ENCODE results near the gene TFCP2. TPM values are rescaled to one million over a fixed set of nuclear protein-coding genes. Genes with fewer than 3 reads are reported as not detected.

Gene TFCP2
- total and polyA plus RNA-seq, 11 donors, result 8.3 to 28.8 (median 19.3) TPM

DNA sequence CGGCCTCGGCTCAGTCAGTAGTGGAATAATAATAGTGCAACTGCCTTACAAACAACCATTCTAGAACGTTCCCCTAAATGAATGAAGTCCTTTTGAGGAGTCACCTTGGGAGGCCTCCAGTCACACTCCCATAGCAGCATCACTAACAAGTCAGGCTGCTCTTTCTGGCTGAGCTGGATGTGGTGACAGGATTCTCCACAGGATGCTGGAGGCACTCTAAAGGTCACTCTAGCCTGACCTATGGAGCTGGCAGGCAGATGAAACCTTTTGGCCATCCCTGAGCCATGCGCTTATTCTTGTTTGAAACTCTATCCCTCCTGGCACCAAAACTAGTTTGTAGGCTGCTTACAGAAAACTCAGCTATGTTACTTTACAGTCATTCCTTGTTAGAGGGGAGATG is 17.9 kb upstream of the TFCP2 start:
- H3K27me3 ChIP-seq, result no peaks in the 10 kb centered on the region
- WGBS, 4 donors, result 74 to 89% (median 81%) methylated on average over 4 of the region's 4 CpGs
- no peak overlapping the region for H3K27ac ChIP-seq
- H3K9me3 ChIP-seq, result no peaks in the 10 kb centered on the region
- DNase-seq (no peak), ATAC-seq (peak in 1 of 4 donors; percentile 20)
- intact Hi-C loops (cut with DNase I), result no loop called here
- no peak overlapping the region for H3K4me3 ChIP-seq
- H3K4me1 ChIP-seq, result peaks cover 0 to 5% (median 0%) of the 10 kb centered on the region in 12 donors
- H3K36me3 ChIP-seq, result peaks cover 0 to 50% (median 23%) of the 10 kb centered on the region in 9 donors
- TF ChIP-seq, protein P1, sequence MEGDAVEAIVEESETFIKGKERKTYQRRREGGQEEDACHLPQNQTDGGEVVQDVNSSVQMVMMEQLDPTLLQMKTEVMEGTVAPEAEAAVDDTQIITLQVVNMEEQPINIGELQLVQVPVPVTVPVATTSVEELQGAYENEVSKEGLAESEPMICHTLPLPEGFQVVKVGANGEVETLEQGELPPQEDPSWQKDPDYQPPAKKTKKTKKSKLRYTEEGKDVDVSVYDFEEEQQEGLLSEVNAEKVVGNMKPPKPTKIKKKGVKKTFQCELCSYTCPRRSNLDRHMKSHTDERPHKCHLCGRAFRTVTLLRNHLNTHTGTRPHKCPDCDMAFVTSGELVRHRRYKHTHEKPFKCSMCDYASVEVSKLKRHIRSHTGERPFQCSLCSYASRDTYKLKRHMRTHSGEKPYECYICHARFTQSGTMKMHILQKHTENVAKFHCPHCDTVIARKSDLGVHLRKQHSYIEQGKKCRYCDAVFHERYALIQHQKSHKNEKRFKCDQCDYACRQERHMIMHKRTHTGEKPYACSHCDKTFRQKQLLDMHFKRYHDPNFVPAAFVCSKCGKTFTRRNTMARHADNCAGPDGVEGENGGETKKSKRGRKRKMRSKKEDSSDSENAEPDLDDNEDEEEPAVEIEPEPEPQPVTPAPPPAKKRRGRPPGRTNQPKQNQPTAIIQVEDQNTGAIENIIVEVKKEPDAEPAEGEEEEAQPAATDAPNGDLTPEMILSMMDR (IDR thresholded peaks at IDR 0.05), result no peak
- TF ChIP-seq POLR2A (IDR thresholded peaks at IDR 0.05), result no peak

DNA sequence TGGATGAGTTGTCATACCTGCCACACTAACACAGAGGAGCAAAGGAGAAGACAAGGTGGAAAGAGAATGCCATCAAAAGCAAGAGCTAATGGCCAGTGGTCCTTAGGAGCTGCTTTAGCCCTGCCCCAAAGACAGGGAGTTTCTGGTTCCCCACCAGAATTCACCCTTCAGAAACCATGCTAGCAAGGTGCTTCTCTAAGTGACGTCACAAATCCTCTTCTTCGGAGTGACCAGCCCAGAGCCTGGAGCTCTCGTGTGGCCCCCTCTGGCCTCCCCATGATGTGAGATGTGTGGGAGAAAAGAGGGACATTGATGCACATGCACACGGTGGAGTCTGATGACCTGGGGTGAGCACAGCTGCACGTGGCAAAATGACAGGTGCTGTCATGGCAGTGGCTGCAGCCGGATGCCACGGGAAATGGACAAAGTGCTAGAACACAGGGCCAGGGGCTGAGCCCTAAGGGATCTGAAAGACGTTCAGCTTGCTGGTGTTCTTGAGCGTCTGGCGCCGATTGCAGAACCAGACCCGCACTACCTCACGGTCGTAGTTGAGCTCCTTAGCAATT is 16.9 kb upstream of the TFCP2 start:
- peaks cover 0 to 46% (median 23%) of the 10 kb centered on the region in 9 donors for H3K36me3 ChIP-seq
- H3K4me1 ChIP-seq, result peaks cover 0 to 5% (median 0%) of the 10 kb centered on the region in 12 donors
- no peaks in the 10 kb centered on the region for H3K9me3 ChIP-seq
- no peaks in the 10 kb centered on the region for H3K27me3 ChIP-seq
- TF ChIP-seq, protein P1 (IDR thresholded peaks at IDR 0.05), result no peak
- TF ChIP-seq POLR2A (IDR thresholded peaks at IDR 0.05), result no peak
- no peak overlapping the region for H3K27ac ChIP-seq
- 91 to 93% (median 92%) methylated on average over 14 of the region's 14 CpGs for WGBS, 4 donors
- ATAC-seq (no peak), DNase-seq (no peak)
- no peak overlapping the region for H3K4me3 ChIP-seq
- intact Hi-C loops (cut with DNase I), result no loop called here

DNA sequence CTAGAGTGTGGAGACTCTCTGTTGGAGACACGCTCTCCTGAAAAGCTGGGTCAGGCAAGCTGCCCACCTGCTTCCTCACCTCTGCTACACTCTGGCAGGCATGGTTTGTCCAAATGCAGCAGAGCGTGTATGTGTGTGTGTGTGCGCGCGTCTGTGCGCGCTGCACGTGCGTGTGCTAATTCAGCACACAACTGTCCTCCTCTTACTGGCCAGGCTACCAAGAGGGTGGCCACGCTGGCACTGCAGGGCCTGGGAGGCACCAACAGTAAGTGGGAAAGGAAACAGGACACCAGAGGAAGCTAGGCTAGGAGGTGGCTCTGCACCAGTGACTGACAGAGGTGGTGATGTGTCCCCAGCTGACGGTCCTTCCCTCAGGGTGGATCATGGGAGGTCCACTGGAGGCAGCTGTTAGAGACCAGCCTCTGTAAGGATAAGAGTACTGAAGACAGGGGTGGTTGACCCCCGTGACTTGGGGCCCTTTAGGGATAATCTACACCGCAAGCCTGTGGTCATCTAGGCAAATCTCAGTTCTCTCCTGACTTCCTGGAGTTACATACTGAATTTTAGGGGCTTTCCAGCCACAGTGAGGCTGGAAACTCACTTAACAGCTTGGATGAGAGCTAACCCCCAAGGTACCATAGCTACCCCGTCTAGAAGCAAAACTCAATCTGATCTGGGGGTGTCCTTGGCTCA is 15.6 kb upstream of the TFCP2 start:
- no peak for ATAC-seq
- no peak overlapping the region for H3K4me3 ChIP-seq
- peaks cover 0 to 46% (median 23%) of the 10 kb centered on the region in 9 donors for H3K36me3 ChIP-seq
- no peak for DNase-seq
- peaks cover 0 to 5% (median 0%) of the 10 kb centered on the region in 12 donors for H3K4me1 ChIP-seq
- WGBS, 4 donors, result 81 to 92% (median 89%) methylated on average over 4 to 14 of the region's 14 CpGs
- H3K9me3 ChIP-seq, result no peaks in the 10 kb centered on the region
- H3K27me3 ChIP-seq, result no peaks in the 10 kb centered on the region
- intact Hi-C loops (cut with DNase I), result no loop called here
- TF ChIP-seq, protein P1 (IDR thresholded peaks at IDR 0.05), result no peak
- TF ChIP-seq POLR2A (IDR thresholded peaks at IDR 0.05), result no peak
- no peak overlapping the region for H3K27ac ChIP-seq

DNA sequence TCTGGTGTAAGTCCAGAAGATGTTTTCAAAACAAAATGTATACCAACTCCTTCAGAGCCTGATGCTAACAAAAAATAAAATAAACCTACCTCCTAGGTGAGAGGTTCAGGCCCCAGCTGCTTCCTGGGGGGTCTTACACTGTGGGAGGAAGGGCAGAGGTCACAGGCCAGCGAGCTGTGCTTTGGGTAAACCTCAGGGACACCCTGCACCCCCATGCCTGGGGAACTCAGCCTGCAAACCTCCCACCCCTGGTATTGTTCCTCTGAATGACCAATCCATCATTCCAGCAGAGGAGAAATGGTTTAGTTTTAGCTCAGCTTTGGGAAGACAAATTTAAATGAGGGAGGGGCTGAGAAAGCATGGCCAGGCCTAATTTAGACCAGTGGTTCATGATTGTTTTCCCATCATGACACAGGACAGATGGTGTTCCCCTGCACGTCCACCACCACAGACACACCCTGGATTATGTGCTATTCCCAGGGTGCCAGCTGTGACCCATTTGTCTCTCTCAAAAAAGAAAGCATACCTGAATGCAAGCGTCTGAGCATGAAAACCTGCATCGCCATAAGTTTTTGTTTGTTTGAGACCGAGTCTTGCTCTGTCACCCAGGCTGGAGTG is 14.5 kb upstream of the TFCP2 start:
- no peak for ATAC-seq
- 59 to 73% (median 72%) methylated on average over 5 of the region's 5 CpGs for WGBS, 4 donors

More for the DNA sequence above, 14.5 kb upstream of the TFCP2 start:
- no peak for TF ChIP-seq POLR2A (IDR thresholded peaks at IDR 0.05)
- Histone ChIP-seq H3K27ac (no peak overlapping the region), H3K36me3 (peaks cover 0 to 37% (median 23%) of the 10 kb centered on the region in 9 donors), H3K9me3 (no peaks in the 10 kb centered on the region), H3K4me1 (peaks cover 0 to 5% (median 0%) of the 10 kb centered on the region in 12 donors), H3K4me3 (no peak overlapping the region), H3K27me3 (no peaks in the 10 kb centered on the region)
- DNase-seq, result no peak
- intact Hi-C loops (cut with DNase I), result no loop called here
